Activated T-cell treated with anti-CD3 and anti-CD28 coated beads, Interleukin-2, amount 50 U/mL, for 24 hours (primary cell): ENCODE measurements around the gene MACROD2.

Experiments used
- DNase-seq: peaks from one replicate; pipeline ENCODE4 v3.0.0-alpha.2; 2020
- H3K27ac Mint-ChIP-seq: 2 replicates; pipeline ENCODE4 v1.8.0; 2020; ENCODE audit warnings: mild to moderate bottlenecking, mixed read lengths
- H3K27me3 Mint-ChIP-seq: 2 replicates; pipeline ENCODE4 v1.8.0; 2020; ENCODE audit warnings: mixed read lengths
- H3K36me3 Mint-ChIP-seq: 2 replicates; pipeline ENCODE4 v1.8.0; 2020; ENCODE audit warnings: low read depth, mixed read lengths
- H3K4me1 Mint-ChIP-seq: 2 replicates; pipeline ENCODE4 v1.8.0; 2020; ENCODE audit warnings: low read depth, mixed read lengths
- H3K4me3 Mint-ChIP-seq: 2 replicates; pipeline ENCODE4 v1.8.0; 2020; ENCODE audit warnings: mild to moderate bottlenecking, moderate library complexity, mixed read lengths
- H3K9me3 Mint-ChIP-seq: 2 replicates; pipeline ENCODE4 v1.8.0; 2020; ENCODE audit warnings: mixed read lengths

The MACROD2 gene

DNA sequence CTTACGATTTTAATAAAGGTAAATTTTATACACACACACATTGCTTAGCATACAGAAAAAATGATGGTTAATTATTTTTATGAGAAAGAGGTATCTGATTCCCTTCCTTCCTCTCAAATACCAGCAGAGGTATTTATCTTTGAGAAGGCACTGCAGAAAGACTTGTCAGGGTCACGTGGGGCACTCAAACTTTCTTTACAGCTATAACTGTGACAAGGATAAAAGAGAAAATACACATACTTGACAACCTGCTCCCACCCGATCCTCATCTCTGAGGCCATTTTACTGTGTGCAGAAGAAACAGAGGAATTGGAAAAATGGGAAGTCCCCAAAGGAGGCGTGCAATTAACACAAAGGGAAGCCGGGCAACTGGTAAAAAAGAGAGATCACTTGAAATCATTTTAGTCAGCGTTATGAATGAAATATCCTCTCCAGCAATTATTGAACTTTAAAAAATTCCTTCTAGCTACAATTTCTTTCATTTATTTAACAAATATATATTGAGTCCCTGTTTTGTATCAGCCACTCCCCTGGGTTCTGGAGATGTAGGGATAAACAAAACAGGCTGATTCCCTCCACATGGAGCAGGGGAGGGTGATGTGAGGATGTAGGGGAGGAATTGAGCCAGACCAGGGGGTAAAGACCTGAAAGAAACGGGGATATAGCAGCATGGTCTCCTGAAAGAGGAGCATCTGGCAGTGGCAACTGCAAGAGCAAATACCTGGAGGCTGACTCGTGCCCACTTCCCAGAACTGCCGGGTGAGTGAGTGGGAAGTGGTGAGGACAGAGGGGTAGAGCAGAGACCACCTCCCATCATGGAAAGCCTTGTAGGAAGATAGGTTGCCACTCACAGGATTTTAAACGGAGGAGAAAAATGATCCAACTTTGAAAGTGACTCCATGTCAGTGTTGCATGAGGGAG, 2067.6 kb downstream of the MACROD2 start:
- no peaks in the 10 kb centered on the region for H3K27me3 Mint-ChIP-seq
- no peak overlapping the region for H3K4me3 Mint-ChIP-seq
- peaks cover 4% of the 10 kb centered on the region for H3K9me3 Mint-ChIP-seq
- H3K36me3 Mint-ChIP-seq: no peaks in the 10 kb centered on the region
- H3K4me1 Mint-ChIP-seq: no peaks in the 10 kb centered on the region
- no peak for DNase-seq
- no peak overlapping the region for H3K27ac Mint-ChIP-seq

- Mint-ChIP-seq H3K4me3 (no peak overlapping the region), H3K4me1 (no peaks in the 10 kb centered on the region), H3K9me3 (peaks cover 7% of the 10 kb centered on the region)
Measured at GRCh38 chr20:16063881-16064280, 2068.6 kb downstream of the MACROD2 start.

DNA sequence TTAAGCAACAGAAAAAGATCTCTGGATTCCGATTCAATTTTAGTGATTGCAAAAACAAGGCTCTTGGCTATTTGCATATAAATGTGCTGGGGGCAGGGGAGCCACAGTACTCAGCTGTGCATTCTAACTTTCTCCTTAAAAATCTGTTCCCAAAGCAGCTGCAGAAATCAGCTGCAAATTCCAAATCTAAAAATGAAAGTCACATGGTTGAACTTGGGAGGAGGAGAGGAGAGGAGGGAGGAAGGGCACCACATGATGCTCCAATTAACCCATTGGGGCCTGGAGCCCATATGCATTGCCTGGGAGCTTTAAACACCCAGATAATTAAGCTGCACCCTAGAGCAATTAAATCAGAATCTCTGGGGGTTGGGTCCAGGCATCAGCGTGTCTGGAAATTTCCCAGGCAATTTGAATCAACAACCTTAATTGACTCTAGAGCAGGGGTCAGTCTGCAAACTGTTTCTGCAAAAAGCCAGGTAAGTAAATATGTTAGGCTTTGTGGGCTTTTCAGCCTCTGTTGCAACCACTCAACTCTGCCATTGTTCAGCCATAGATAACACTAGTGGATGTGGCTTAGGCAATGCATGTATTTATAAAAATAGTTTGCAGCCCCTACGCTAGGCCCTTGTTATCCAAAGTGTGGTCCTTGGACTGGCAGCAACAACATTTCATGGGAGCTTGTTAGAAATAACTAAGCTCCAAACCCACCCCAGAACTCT, 2069.8 kb downstream of the MACROD2 start:
- no peaks in the 10 kb centered on the region for H3K36me3 Mint-ChIP-seq
- H3K27me3 Mint-ChIP-seq: no peaks in the 10 kb centered on the region
- no peak overlapping the region for H3K27ac Mint-ChIP-seq
- peaks cover 7% of the 10 kb centered on the region for H3K9me3 Mint-ChIP-seq
- no peak for DNase-seq
- H3K4me3 Mint-ChIP-seq: no peak overlapping the region
- H3K4me1 Mint-ChIP-seq: no peaks in the 10 kb centered on the region

More at GRCh38 chr20:16063881-16064280, 2068.6 kb downstream of the MACROD2 start:
- DNase-seq: no peak
- Mint-ChIP-seq H3K36me3 (no peaks in the 10 kb centered on the region), H3K27ac (no peak overlapping the region), H3K27me3 (no peaks in the 10 kb centered on the region)

GRCh38 chr20:16066571-16066970, 2071.3 kb downstream of the MACROD2 start:
- H3K9me3 Mint-ChIP-seq: peaks cover 14% of the 10 kb centered on the region
- H3K4me1 Mint-ChIP-seq: no peaks in the 10 kb centered on the region
- H3K27me3 Mint-ChIP-seq: no peaks in the 10 kb centered on the region
- no peak overlapping the region for H3K27ac Mint-ChIP-seq
- H3K36me3 Mint-ChIP-seq: no peaks in the 10 kb centered on the region
- no peak for DNase-seq
- no peak overlapping the region for H3K4me3 Mint-ChIP-seq

GRCh38 chr20:16069389-16070010, 2074.2 kb downstream of the MACROD2 start:
- H3K9me3 Mint-ChIP-seq: peaks cover 14% of the 10 kb centered on the region
- no peak overlapping the region for H3K27ac Mint-ChIP-seq
- no peaks in the 10 kb centered on the region for H3K27me3 Mint-ChIP-seq
- no peaks in the 10 kb centered on the region for H3K4me1 Mint-ChIP-seq
- no peak overlapping the region for H3K4me3 Mint-ChIP-seq
- no peak for DNase-seq
- no peaks in the 10 kb centered on the region for H3K36me3 Mint-ChIP-seq

GRCh38 chr20:16072220-16072619, 2076.9 kb downstream of the MACROD2 start:
- Mint-ChIP-seq H3K36me3 (no peaks in the 10 kb centered on the region), H3K4me1 (no peaks in the 10 kb centered on the region), H3K27me3 (no peaks in the 10 kb centered on the region), H3K27ac (no peak overlapping the region), H3K4me3 (no peak overlapping the region), H3K9me3 (peaks cover 16% of the 10 kb centered on the region)
- DNase-seq: no peak

- peaks cover 2% of the 10 kb centered on the region for H3K9me3 Mint-ChIP-seq
- H3K4me1 Mint-ChIP-seq: no peaks in the 10 kb centered on the region
- no peak overlapping the region for H3K27ac Mint-ChIP-seq
- no peaks in the 10 kb centered on the region for H3K36me3 Mint-ChIP-seq
- no peak overlapping the region for H3K4me3 Mint-ChIP-seq
- no peak for DNase-seq
- H3K27me3 Mint-ChIP-seq: no peaks in the 10 kb centered on the region
Measured at GRCh38 chr20:16078172-16078898, 2083.0 kb downstream of the MACROD2 start.

- no peaks in the 10 kb centered on the region for H3K27me3 Mint-ChIP-seq
- no peaks in the 10 kb centered on the region for H3K9me3 Mint-ChIP-seq
- no peak overlapping the region for H3K27ac Mint-ChIP-seq
- no peak for DNase-seq
- no peaks in the 10 kb centered on the region for H3K4me1 Mint-ChIP-seq
- H3K4me3 Mint-ChIP-seq: no peak overlapping the region
- no peaks in the 10 kb centered on the region for H3K36me3 Mint-ChIP-seq
Measured at GRCh38 chr20:16081421-16081820, 2086.1 kb downstream of the MACROD2 start.

GRCh38 chr20:16082051-16082550, 2086.8 kb downstream of the MACROD2 start:
- H3K27me3 Mint-ChIP-seq: no peaks in the 10 kb centered on the region
- no peak for DNase-seq
- no peak overlapping the region for H3K27ac Mint-ChIP-seq
- H3K36me3 Mint-ChIP-seq: no peaks in the 10 kb centered on the region
- no peaks in the 10 kb centered on the region for H3K4me1 Mint-ChIP-seq
- no peaks in the 10 kb centered on the region for H3K9me3 Mint-ChIP-seq
- H3K4me3 Mint-ChIP-seq: no peak overlapping the region

DNA sequence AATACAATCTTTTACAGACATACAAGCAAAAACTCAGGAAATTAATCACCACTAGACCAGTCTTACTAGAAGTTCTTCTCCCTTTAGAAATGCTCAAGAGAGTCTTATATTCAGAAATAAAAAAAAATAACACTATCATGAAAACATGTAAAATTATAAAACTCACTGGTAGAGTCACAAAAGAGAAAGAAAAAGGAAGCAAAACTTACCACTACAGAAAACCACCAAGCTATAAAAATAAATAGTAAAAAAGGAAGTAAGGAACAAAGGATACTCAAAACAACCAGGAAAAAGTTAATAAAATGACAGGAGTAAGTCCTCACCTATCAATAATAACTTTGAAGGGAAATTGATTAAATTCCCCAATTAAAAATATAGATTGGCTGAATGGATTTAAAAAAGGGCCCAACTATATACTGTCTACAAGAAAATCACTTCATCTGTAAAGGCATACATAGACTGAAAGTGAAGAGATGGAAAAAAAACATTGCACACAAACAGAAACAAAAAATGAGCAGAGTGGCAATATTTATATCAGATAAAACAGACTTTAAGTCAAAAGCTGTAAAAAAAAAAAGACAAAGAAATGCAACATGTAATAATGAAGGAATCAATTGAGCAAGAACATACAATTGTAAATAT, 2088.4 kb downstream of the MACROD2 start:
- no peak overlapping the region for H3K4me3 Mint-ChIP-seq
- H3K9me3 Mint-ChIP-seq: peaks cover 3% of the 10 kb centered on the region
- H3K4me1 Mint-ChIP-seq: no peaks in the 10 kb centered on the region
- no peaks in the 10 kb centered on the region for H3K27me3 Mint-ChIP-seq
- DNase-seq: no peak
- no peak overlapping the region for H3K27ac Mint-ChIP-seq
- H3K36me3 Mint-ChIP-seq: no peaks in the 10 kb centered on the region

DNA sequence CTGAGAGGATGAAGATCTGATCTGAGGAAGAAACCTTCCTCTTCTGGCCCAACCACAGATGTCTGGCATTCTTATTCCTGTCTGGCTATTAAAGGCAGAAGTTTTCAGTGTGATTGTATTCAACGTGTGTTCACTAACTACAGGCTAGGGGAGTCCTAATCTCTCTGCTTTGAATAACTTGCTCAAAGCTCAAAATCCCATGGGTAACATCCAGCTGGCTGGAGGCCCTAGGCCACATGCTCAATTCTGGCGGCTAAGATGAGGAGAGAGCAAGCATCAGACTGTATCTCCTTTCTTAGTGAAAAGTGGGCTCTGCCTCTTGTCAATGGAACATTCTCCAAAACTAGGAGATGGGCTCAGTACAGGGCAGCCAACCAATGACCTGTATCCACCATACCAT, 2099.9 kb downstream of the MACROD2 start:
- Mint-ChIP-seq H3K27ac (no peak overlapping the region), H3K4me1 (no peaks in the 10 kb centered on the region), H3K27me3 (no peaks in the 10 kb centered on the region), H3K9me3 (peaks cover 2% of the 10 kb centered on the region), H3K36me3 (no peaks in the 10 kb centered on the region), H3K4me3 (no peak overlapping the region)
- DNase-seq: no peak

DNA sequence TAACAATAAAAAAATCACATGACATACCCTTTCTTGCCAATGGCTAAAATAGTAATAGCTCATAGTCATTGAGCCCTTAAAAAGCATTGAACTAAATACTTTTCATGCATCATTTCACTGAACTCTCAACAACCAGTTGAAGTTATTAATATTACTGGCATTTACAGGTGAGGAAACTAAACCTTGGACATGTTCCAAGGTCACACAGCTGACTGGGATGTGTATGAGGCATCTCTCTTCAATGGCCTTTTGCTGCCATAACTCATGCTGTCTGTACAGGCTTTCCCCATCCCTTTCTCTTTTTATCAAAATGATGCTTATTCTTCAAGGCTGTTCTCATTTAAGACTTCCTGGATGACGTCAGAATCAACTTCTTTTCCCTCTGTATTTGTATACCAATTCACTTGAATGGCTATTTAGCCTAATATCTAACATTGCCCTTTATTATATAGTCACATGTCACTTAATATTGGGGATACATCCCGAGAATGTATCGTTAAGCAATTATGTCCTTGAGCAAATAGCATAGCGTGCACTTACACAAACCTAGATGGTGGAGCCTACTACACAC, 2101.5 kb downstream of the MACROD2 start:
- H3K27me3 Mint-ChIP-seq: no peaks in the 10 kb centered on the region
- H3K4me3 Mint-ChIP-seq: no peak overlapping the region
- no peak for DNase-seq
- H3K36me3 Mint-ChIP-seq: no peaks in the 10 kb centered on the region
- no peak overlapping the region for H3K27ac Mint-ChIP-seq
- no peaks in the 10 kb centered on the region for H3K4me1 Mint-ChIP-seq
- H3K9me3 Mint-ChIP-seq: peaks cover 2% of the 10 kb centered on the region

- no peak overlapping the region for H3K4me3 Mint-ChIP-seq
- H3K27ac Mint-ChIP-seq: no peak overlapping the region
- DNase-seq: no peak
- H3K4me1 Mint-ChIP-seq: no peaks in the 10 kb centered on the region
- no peaks in the 10 kb centered on the region for H3K36me3 Mint-ChIP-seq
- no peaks in the 10 kb centered on the region for H3K27me3 Mint-ChIP-seq
- peaks cover 2% of the 10 kb centered on the region for H3K9me3 Mint-ChIP-seq
Measured at GRCh38 chr20:16097788-16098187, 2102.5 kb downstream of the MACROD2 start.
